HL-60 (cell line): Measurements from ENCODE around the gene PAPOLA.

ENCODE experiments used
- DNase-seq, 2 experiments: peaks; one replicate each; pipeline ENCODE4 v3.0.0-alpha.2; 2010 to 2020; ENCODE audit warnings: low read depth in 1 of 2, low spot score in 1 of 2
- H3K27ac ChIP-seq: fragments of 250-450 bp; sonication (Bioruptor Pico); replicated peaks from 2 replicates; pipeline ENCODE4 v1.5.1; 2020; ENCODE audit warnings: mild to moderate bottlenecking, moderate library complexity
- H3K27me3 ChIP-seq: fragments of 250-450 bp; sonication (Bioruptor Pico); 2 replicates; pipeline ENCODE4 v1.5.1; 2021; ENCODE audit warnings: mild to moderate bottlenecking, moderate library complexity; ENCODE audit not compliant: insufficient read depth, poor library complexity, severe bottlenecking
- H3K4me3 ChIP-seq: replicated peaks from 2 replicates; pipeline ENCODE4 v1.5.1; 2011; ENCODE audit warnings: mild to moderate bottlenecking, control low read depth, low read length; ENCODE audit not compliant: insufficient read depth
- GABPA ChIP-seq: IDR thresholded peaks from 2 replicates; pipeline ENCODE4 v1.6.1; 2012; ENCODE audit warnings: low read depth
- POLR2AphosphoS5 ChIP-seq: IDR thresholded peaks from 2 replicates; pipeline ENCODE4 v1.6.1; 2012; ENCODE audit warnings: low read depth
- SPI1 ChIP-seq: IDR thresholded peaks from 2 replicates; pipeline ENCODE4 v1.6.1; 2012; ENCODE audit warnings: low read depth, mild to moderate bottlenecking, borderline replicate concordance
- TF ChIP-seq, protein P1 (sequence below): IDR thresholded peaks from one replicate; pipeline ENCODE4 v1.5.1; 2011; ENCODE audit warnings: low read length, control low read depth, inconsistent platforms; ENCODE audit not compliant: insufficient read depth
- TF ChIP-seq, protein P2 (sequence below): IDR thresholded peaks from 2 replicates; pipeline ENCODE4 v1.6.1; 2012; ENCODE audit warnings: low read depth; ENCODE audit not compliant: insufficient replicate concordance

The PAPOLA gene

DNA sequence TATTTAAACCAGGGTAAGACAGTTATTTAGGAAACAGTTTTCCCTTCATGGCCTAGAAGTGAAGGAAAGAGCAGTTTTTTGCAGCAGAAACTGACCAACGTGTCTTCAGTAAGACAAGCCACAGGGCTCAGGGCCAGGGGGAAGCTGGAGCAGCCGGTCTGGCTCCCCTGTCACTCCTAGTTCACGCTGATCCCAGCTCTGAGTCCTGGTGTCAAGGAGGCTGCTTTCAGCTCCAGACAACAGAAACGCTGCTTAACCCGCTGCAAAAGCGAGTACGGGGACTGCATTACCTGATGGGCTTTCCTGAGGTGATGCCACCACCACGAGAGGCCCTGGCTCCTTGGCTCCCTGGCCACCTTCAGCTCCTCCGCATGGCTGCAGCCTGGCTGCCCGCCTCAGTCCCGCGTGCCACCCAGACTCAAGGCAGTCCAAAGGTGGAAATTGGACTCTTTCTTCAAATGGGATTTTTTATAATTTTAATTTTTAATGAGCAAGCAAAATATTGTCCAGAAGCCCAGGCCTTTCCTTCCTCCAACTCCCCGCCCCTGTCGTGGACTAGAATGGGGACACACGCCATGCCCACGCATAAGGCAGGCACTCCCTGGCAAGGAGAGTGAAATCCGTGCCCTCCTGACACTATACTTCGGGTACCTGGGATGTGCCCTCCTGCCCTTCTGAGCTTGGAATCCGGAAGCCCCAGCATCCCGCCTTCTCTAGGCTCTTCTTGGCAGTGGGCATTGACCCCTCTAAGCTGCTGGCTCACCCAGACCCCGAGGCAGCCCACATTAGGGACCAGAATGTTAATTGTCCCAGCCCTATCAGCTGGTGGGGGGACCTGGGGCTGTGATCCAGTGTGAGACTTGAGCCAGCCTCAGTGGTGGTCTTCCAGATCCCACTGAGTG, 85.0 kb downstream of the PAPOLA start:
- no peak for DNase-seq
- peaks cover 12% of the 10 kb centered on the region for H3K27me3 ChIP-seq
- TF ChIP-seq, protein P1, sequence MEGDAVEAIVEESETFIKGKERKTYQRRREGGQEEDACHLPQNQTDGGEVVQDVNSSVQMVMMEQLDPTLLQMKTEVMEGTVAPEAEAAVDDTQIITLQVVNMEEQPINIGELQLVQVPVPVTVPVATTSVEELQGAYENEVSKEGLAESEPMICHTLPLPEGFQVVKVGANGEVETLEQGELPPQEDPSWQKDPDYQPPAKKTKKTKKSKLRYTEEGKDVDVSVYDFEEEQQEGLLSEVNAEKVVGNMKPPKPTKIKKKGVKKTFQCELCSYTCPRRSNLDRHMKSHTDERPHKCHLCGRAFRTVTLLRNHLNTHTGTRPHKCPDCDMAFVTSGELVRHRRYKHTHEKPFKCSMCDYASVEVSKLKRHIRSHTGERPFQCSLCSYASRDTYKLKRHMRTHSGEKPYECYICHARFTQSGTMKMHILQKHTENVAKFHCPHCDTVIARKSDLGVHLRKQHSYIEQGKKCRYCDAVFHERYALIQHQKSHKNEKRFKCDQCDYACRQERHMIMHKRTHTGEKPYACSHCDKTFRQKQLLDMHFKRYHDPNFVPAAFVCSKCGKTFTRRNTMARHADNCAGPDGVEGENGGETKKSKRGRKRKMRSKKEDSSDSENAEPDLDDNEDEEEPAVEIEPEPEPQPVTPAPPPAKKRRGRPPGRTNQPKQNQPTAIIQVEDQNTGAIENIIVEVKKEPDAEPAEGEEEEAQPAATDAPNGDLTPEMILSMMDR: no peak
- TF ChIP-seq GABPA (no peak), POLR2AphosphoS5 (no peak), SPI1 (no peak)
- TF ChIP-seq, protein P2, sequence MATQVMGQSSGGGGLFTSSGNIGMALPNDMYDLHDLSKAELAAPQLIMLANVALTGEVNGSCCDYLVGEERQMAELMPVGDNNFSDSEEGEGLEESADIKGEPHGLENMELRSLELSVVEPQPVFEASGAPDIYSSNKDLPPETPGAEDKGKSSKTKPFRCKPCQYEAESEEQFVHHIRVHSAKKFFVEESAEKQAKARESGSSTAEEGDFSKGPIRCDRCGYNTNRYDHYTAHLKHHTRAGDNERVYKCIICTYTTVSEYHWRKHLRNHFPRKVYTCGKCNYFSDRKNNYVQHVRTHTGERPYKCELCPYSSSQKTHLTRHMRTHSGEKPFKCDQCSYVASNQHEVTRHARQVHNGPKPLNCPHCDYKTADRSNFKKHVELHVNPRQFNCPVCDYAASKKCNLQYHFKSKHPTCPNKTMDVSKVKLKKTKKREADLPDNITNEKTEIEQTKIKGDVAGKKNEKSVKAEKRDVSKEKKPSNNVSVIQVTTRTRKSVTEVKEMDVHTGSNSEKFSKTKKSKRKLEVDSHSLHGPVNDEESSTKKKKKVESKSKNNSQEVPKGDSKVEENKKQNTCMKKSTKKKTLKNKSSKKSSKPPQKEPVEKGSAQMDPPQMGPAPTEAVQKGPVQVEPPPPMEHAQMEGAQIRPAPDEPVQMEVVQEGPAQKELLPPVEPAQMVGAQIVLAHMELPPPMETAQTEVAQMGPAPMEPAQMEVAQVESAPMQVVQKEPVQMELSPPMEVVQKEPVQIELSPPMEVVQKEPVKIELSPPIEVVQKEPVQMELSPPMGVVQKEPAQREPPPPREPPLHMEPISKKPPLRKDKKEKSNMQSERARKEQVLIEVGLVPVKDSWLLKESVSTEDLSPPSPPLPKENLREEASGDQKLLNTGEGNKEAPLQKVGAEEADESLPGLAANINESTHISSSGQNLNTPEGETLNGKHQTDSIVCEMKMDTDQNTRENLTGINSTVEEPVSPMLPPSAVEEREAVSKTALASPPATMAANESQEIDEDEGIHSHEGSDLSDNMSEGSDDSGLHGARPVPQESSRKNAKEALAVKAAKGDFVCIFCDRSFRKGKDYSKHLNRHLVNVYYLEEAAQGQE: no peak
- no peak overlapping the region for H3K27ac ChIP-seq
- H3K4me3 ChIP-seq: no peak overlapping the region

- H3K27me3 ChIP-seq: peaks cover 12% of the 10 kb centered on the region
- TF ChIP-seq, protein P2: no peak
- TF ChIP-seq POLR2AphosphoS5 (no peak), GABPA (no peak), SPI1 (no peak)
- TF ChIP-seq, protein P1: no peak
- no peak overlapping the region for H3K27ac ChIP-seq
- DNase-seq: no peak
- H3K4me3 ChIP-seq: no peak overlapping the region
Observed at GRCh38 chr14:96587823-96588385, 85.7 kb downstream of the PAPOLA start.

- TF ChIP-seq, protein P2: no peak
- TF ChIP-seq POLR2AphosphoS5 (no peak), SPI1 (no peak), GABPA (no peak)
- DNase-seq: no peak
- Histone ChIP-seq H3K27ac (no peak overlapping the region), H3K27me3 (peaks cover 12% of the 10 kb centered on the region), H3K4me3 (no peak overlapping the region)
Observed at GRCh38 chr14:96588410-96589257, 86.5 kb downstream of the PAPOLA start.
